SK-MEL-5 (cell line): Measurements from ENCODE around the gene ZNF644. TPM values are rescaled to one million over a fixed set of nuclear protein-coding genes. Genes with fewer than 3 reads are reported as not detected.
"Not testable (repeated sequence)": the region's sequence is repeated elsewhere in the genome, so short reads cannot be mapped to it uniquely, and the experiment has no call there.

Experiments
- DNase-seq: peaks from one replicate; pipeline ENCODE4 v3.0.0-alpha.2; 2016; ENCODE audit warnings: low read depth, low spot score
- in situ Hi-C: cut with HindIII; loops from 2 replicates; pipeline ENCODE4 v1.10.0; 2016; ENCODE audit warnings: low sequenced_read_pairs, high pct_unique_total_duplicates, low pct_unique_long_range_greater_than_20kb
- polyA plus RNA-seq, 2 experiments: library from polyadenylated mRNA; depleted of rRNA; stranded (reverse); fragments of >200 nt; gene quantifications; 2 replicates each; pipeline ENCODE4 v1.2.3, GENCODE V29; 2015
- total RNA-seq: library from RNA; depleted of rRNA; stranded (reverse); fragments of >200 nt; shearing (Covaris generic); gene quantifications from 2 replicates; pipeline ENCODE4 v1.2.3, GENCODE V29; 2014; rRNA removed

Gene ZNF644
- total RNA-seq = 54.7 and 58.5 TPM in 2 replicates
- polyA plus RNA-seq (2015; cell fraction: cytosol; rRNA removed) = 20.3 and 22.3 TPM in 2 replicates
- polyA plus RNA-seq (2015; cell fraction: nucleus; rRNA removed) = 35.6 and 45.5 TPM in 2 replicates

GRCh38 chr1:91021686-91022517 lies at the start of gene ZNF644:
Gene ZNF644 (minus strand): TSS chr1:91022035. CDS start chr1:90982353, 39,682 bp downstream.
- in situ Hi-C loops = no loop called here

GRCh38 chr1:91070298-91070697 lies 48.5 kb upstream of the ZNF644 start:
- in situ Hi-C loops = no loop called here
- no peak for DNase-seq

More at GRCh38 chr1:91021686-91022517, at the start of gene ZNF644:
- DNase-seq = peak; percentile 95

- in situ Hi-C loops = no loop called here
- no peak for DNase-seq
Measured at GRCh38 chr1:91066538-91066937, 44.7 kb upstream of the ZNF644 start.

- no peak for DNase-seq
- in situ Hi-C loops = no loop called here
Measured at GRCh38 chr1:91065337-91065736, 43.5 kb upstream of the ZNF644 start.

GRCh38 chr1:91063403-91063802 lies 41.6 kb upstream of the ZNF644 start:
- not testable (repeated sequence) for DNase-seq

GRCh38 chr1:91059157-91059556 lies 37.3 kb upstream of the ZNF644 start:
- DNase-seq = no peak
- in situ Hi-C loops = no loop called here

More at GRCh38 chr1:91063403-91063802, 41.6 kb upstream of the ZNF644 start:
- in situ Hi-C loops = not testable (repeated sequence)

GRCh38 chr1:91057784-91058183 lies 35.9 kb upstream of the ZNF644 start:
- in situ Hi-C loops = no loop called here

GRCh38 chr1:91054780-91055481 lies 33.1 kb upstream of the ZNF644 start:
- no peak for DNase-seq
- in situ Hi-C loops = no loop called here

More at GRCh38 chr1:91057784-91058183, 35.9 kb upstream of the ZNF644 start:
- DNase-seq = no peak

- no peak for DNase-seq
- in situ Hi-C loops = no loop called here
Measured at GRCh38 chr1:91053630-91054029, 31.8 kb upstream of the ZNF644 start.

GRCh38 chr1:91049551-91049950 lies 27.7 kb upstream of the ZNF644 start:
- in situ Hi-C loops, DNase-seq: not testable (repeated sequence)

GRCh38 chr1:91046766-91047165 lies 24.9 kb upstream of the ZNF644 start:
- in situ Hi-C loops = no loop called here
- DNase-seq = no peak

GRCh38 chr1:91045284-91045683 lies 23.4 kb upstream of the ZNF644 start:
- in situ Hi-C loops = no loop called here
- DNase-seq = no peak

GRCh38 chr1:91044776-91045175 lies 22.9 kb upstream of the ZNF644 start:
- DNase-seq = not testable (repeated sequence)

GRCh38 chr1:91042372-91042771 lies 20.5 kb upstream of the ZNF644 start:
- DNase-seq, in situ Hi-C loops: not testable (repeated sequence)

More at GRCh38 chr1:91044776-91045175, 22.9 kb upstream of the ZNF644 start:
- in situ Hi-C loops = not testable (repeated sequence)

- in situ Hi-C loops = no loop called here
- no peak for DNase-seq
Measured at GRCh38 chr1:91038582-91038981, 16.7 kb upstream of the ZNF644 start.

- no peak for DNase-seq
- in situ Hi-C loops = no loop called here
Measured at GRCh38 chr1:91036894-91037829, 15.3 kb upstream of the ZNF644 start.

- no peak for DNase-seq
- in situ Hi-C loops = no loop called here
Measured at GRCh38 chr1:91032349-91032748, 10.5 kb upstream of the ZNF644 start.
